ENCODE measurements around the gene HOXA13.

- TF ChIP-seq CTCF (IDR thresholded peaks at IDR 0.05; ENCODE audit: poor library complexity): no peak
- TF ChIP-seq EZH2 (IDR thresholded peaks at IDR 0.05; ENCODE audit: borderline replicate concordance): peak; percentile 38
- peak; percentile 18 for TF ChIP-seq EZH2phosphoT487 (IDR thresholded peaks at IDR 0.05; ENCODE audit: low read depth, severe bottlenecking, unreplicated experiment)
Measured at GRCh38 chr7:27193335-27194001, 6.4 kb downstream of the HOXA13 start.

All from hepatocyte (in vitro differentiated cells).